Stimulated activated CD4-positive, alpha-beta T cell treated with anti-CD3 and anti-CD28 coated beads, Interleukin-1b, Interleukin-23, amount 100 ng/mL, for 24 hours (primary cell): ENCODE data around the gene ASTN2.

Source experiments
- DNase-seq, 4 experiments: peaks; one replicate each; pipeline ENCODE4 v3.0.0-alpha.2; 2020; ENCODE audit warnings: low read depth in 4 of 4, low spot score in 1 of 4

Gene ASTN2

GRCh38 chr9:116377179-116377798 lies 1037.6 kb downstream of the ASTN2 start:
- DNase-seq: no peak
